ENCODE results near the gene APBB2. TPM values are rescaled to one million over a fixed set of nuclear protein-coding genes. Genes with fewer than 3 reads are reported as not detected.

APBB2 gene
- total and polyA plus RNA-seq, 2 of the 8 experiments (the other 6 are each of a cell fraction or from before 2014, with no cell fraction given) = 58.7 to 59.4 TPM

- Histone ChIP-seq H2AK5ac (ENCODE audit: low read depth, low read length) (no peak overlapping the region), H2BK5ac (ENCODE audit: low read depth, low read length) (no peak overlapping the region), H4K20me1 (replicated peaks in 1 of 2; ENCODE audit: control insufficient read depth in 1 of 2, insufficient read depth in 2 of 2, low read length in 2 of 2) (no peaks in the 10 kb centered on the region), H3K9me3 (ENCODE audit: insufficient read depth in 2 of 2, low read depth in 1 of 2, low read length in 1 of 2) (no peaks in the 10 kb centered on the region), H3K23me2 (ENCODE audit: low read depth, low read length) (no peaks in the 10 kb centered on the region), H2BK120ac (replicated peaks; ENCODE audit: low read depth, low read length) (no peak overlapping the region), H3K4me3 (ENCODE audit: extremely low read depth in 1 of 4, insufficient read depth in 2 of 4, low read depth in 3 of 4, low read length in 4 of 4) (no peak overlapping the region), H4K91ac (replicated peaks; ENCODE audit: insufficient read length, low read length) (no peak overlapping the region), H3K23ac (ENCODE audit: insufficient read length) (no peak overlapping the region), H3K56ac (replicated peaks; ENCODE audit: insufficient read length, low read depth, low read length) (no peak overlapping the region), H4K5ac (ENCODE audit: insufficient read length, low read depth, low read length) (no peak overlapping the region), H3K4me1 (replicated peaks in 1 of 4; ENCODE audit: control insufficient read depth in 3 of 4, insufficient read depth in 4 of 4, low read length in 3 of 4) (peaks cover 5 to 16% (median 13%) of the 10 kb centered on the region in 4 experiments; a peak in 5 of 7 replicates), H3K79me1 (ENCODE audit: low read depth, low read length) (no peaks in the 10 kb centered on the region), H3K4me2 (ENCODE audit: insufficient read depth in 1 of 2, low read depth in 2 of 2, low read length in 2 of 2) (no peak overlapping the region), H2BK12ac (ENCODE audit: low read depth, low read length) (no peak overlapping the region), H3K14ac (ENCODE audit: insufficient read length) (no peak overlapping the region), H3K18ac (ENCODE audit: extremely low read depth, low read length) (no peak overlapping the region), H2BK20ac (ENCODE audit: low read length) (no peak overlapping the region), H2AFZ (ENCODE audit: low read length) (no peak overlapping the region), H3K79me2 (ENCODE audit: control insufficient read depth in 1 of 2, insufficient read depth in 2 of 2, low read length in 2 of 2) (no peaks in the 10 kb centered on the region), H3K27me3 (replicated peaks in 1 of 4; ENCODE audit: control insufficient read depth in 3 of 4, extremely low read depth in 1 of 4, insufficient read depth in 3 of 4, low read length in 3 of 4) (no peaks in the 10 kb centered on the region), H3K9ac (replicated peaks in 1 of 4; ENCODE audit: extremely low read depth in 1 of 4, low read depth in 3 of 4, low read length in 3 of 4) (no peak overlapping the region), H3K4ac (replicated peaks; ENCODE audit: insufficient read length, low read depth, low read length) (no peak overlapping the region), H2BK15ac (ENCODE audit: low read length) (no peak overlapping the region), H3K27ac (ENCODE audit: low read depth, low read length) (no peak overlapping the region), H4K8ac (ENCODE audit: extremely low read depth, insufficient read depth, low read length) (no peak overlapping the region), H3K36me3 (ENCODE audit: control insufficient read depth in 2 of 4, insufficient read depth in 4 of 4, low read length in 3 of 4) (no peaks in the 10 kb centered on the region)
- WGBS, 2 experiments (ENCODE audit: extremely low coverage in 1 of 2, insufficient coverage in 1 of 2, insufficient read length in 1 of 2, insufficient replicate concordance in 2 of 2, low coverage in 1 of 2, low lambda C conversion rate in 2 of 2, missing lambda C conversion rate in 1 of 2) = 86% methylated on average over 3 of the region's 3 CpGs; no CpG with 5 or more reads in 1 of the 2 experiments
- ChIA-PET CTCF (ENCODE audit: partially characterized antibody) (interaction anchor here (0.6 to 4.6 kb wide), 7 partner anchors 9 to 283 kb away, joined by 3 to 28 read pairs (median 6); partner anchors contain the start of gene APBB2), POLR2A (ENCODE audit: partially characterized antibody) (interaction anchor here (2.2 kb wide), 1 partner anchor 325 kb away, joined by 7 read pairs; the partner anchor contains the start of gene UCHL1)
- DNase-seq (ENCODE audit: low read depth in 1 of 2, low spot score in 2 of 2) (no peak), FAIRE-seq (no peak)
- TF ChIP-seq EP300 (IDR thresholded peaks at IDR 0.05; ENCODE audit: borderline replicate concordance in 1 of 2, low read depth in 2 of 2, low read length in 2 of 2) (no peak), SP1 (IDR thresholded peaks at IDR 0.05; ENCODE audit: low read depth, low read length) (no peak), ZNF274 (IDR thresholded peaks at IDR 0.05; ENCODE audit: borderline replicate concordance, extremely low read depth, low read length) (no peak), GABPA (IDR thresholded peaks at IDR 0.05; ENCODE audit: borderline replicate concordance, insufficient read depth, low read length) (no peak), TCF12 (IDR thresholded peaks at IDR 0.05; ENCODE audit: low read depth, low read length) (no peak), SUZ12 (IDR thresholded peaks at IDR 0.05; ENCODE audit: low read length) (no peak), SIX5 (IDR thresholded peaks at IDR 0.05; ENCODE audit: low read depth, low read length) (no peak), TAF7 (optimal IDR thresholded peaks at IDR 0.05; ENCODE audit: borderline replicate concordance, low read depth, low read length) (no peak), TEAD4 (IDR thresholded peaks at IDR 0.05; ENCODE audit: low read depth, low read length) (no peak), RXRA (IDR thresholded peaks at IDR 0.05; ENCODE audit: insufficient read depth, low read depth, low read length) (no peak), KDM4A (IDR thresholded peaks at IDR 0.05; ENCODE audit: low read depth, low read length, severe bottlenecking) (no peak)
These were observed 282.5 kb downstream of the APBB2 start for GRCh38 chr4:40931841-40932240.

All from H1 (cell line).